K562 (cell line): ENCODE measurements around the gene ANKRD2. TPM values are rescaled to one million over a fixed set of nuclear protein-coding genes. Genes with fewer than 3 reads are reported as not detected.

Experiments used
- DMBX1 ChIP-seq: fragments of 250-450 bp; sonication (Bioruptor Pico); IDR thresholded peaks from 2 replicates; pipeline ENCODE4 v1.8.0; 2022; ENCODE audit warnings: inconsistent platforms, mild to moderate bottlenecking, moderate library complexity, borderline replicate concordance
- E2F6 ChIP-seq, 2 experiments: IDR thresholded peaks; 2 replicates each; pipeline ENCODE4 v1.6.1; 2011; ENCODE audit warnings: borderline replicate concordance in 1 of 2, control low read depth in 1 of 2, low read depth in 1 of 2, low read length in 1 of 2, mild to moderate bottlenecking in 1 of 2, mixed read lengths in 1 of 2, moderate library complexity in 1 of 2; ENCODE audit not compliant: insufficient read depth in 1 of 2, insufficient read length in 1 of 2, poor library complexity in 1 of 2, severe bottlenecking in 1 of 2; ENCODE audit errors: extremely low read depth in 1 of 2
- EP300 ChIP-seq: IDR thresholded peaks from 2 replicates; pipeline ENCODE4 v1.6.1; 2012; ENCODE audit warnings: low read length, improper control_type of control experiment
- FOXK2 ChIP-seq, 2 experiments: fragments of 450-650 bp; IDR thresholded peaks in 1 of 2; conservative IDR thresholded peaks in 1 of 2; 2 replicates each; pipeline ENCODE4 v1.6.1; 2016; ENCODE audit warnings: low read depth in 2 of 2, mild to moderate bottlenecking in 1 of 2
- JUNB ChIP-seq: fragments of 450-650 bp; formaldehyde crosslinking; conservative IDR thresholded peaks from 2 replicates; pipeline ENCODE4 v1.4.0; 2020; ENCODE audit warnings: mild to moderate bottlenecking
- KDM4B ChIP-seq, 2 experiments: fragments of 450-650 bp in 1 of 2; sonication (generic) in 1 of 2; IDR thresholded peaks; 2 replicates each; pipeline ENCODE4 v1.6.1; 2016 to 2017; ENCODE audit warnings: borderline replicate concordance in 2 of 2, antibody characterized with exemption in 1 of 2, low read depth in 1 of 2, mild to moderate bottlenecking in 1 of 2
- MEIS2 ChIP-seq: fragments of 450-650 bp; IDR thresholded peaks from 2 replicates; pipeline ENCODE4 v1.6.1; 2014; ENCODE audit warnings: mild to moderate bottlenecking; ENCODE audit not compliant: partially characterized antibody
- NR4A1 ChIP-seq, 2 experiments: fragments of 250-450 bp in 1 of 2; fragments of 450-650 bp in 1 of 2; sonication (Bioruptor Pico) in 1 of 2; IDR thresholded peaks; 2 replicates each; pipeline versions ENCODE4 v1.4.0 to v1.6.1; 2016 to 2020; ENCODE audit warnings: mild to moderate bottlenecking in 2 of 2, missing compliant biosample characterization in 1 of 2, missing genetic modification characterization in 1 of 2, moderate library complexity in 1 of 2
- PCBP2 ChIP-seq: fragments of 200-400 bp; formaldehyde crosslinking; IDR thresholded peaks from 2 replicates; pipeline ENCODE4 v1.6.1; 2018; ENCODE audit warnings: low read length, low read depth, mild to moderate bottlenecking, moderate library complexity; ENCODE audit not compliant: poor library complexity, severe bottlenecking
- RCOR1 ChIP-seq, 2 experiments: IDR thresholded peaks; 2 replicates each; pipeline ENCODE4 v1.6.1; 2012; ENCODE audit warnings: low read depth in 2 of 2, low read length in 2 of 2, borderline replicate concordance in 1 of 2, improper control_type of control experiment in 1 of 2
- SMARCC2 ChIP-seq: fragments of 450-650 bp; IDR thresholded peaks from 2 replicates; pipeline ENCODE4 v1.6.1; 2017; ENCODE audit warnings: antibody characterized with exemption, moderate library complexity, mild to moderate bottlenecking, low read depth
- SRSF3 ChIP-seq: fragments of 200-400 bp; formaldehyde crosslinking; IDR thresholded peaks from 2 replicates; pipeline ENCODE4 v1.6.1; 2016; ENCODE audit warnings: mild to moderate bottlenecking, low read length, moderate library complexity; ENCODE audit not compliant: insufficient read depth
- STAT5B ChIP-seq: fragments of 250-450 bp; sonication (Bioruptor Pico); IDR thresholded peaks from 2 replicates; pipeline ENCODE4 v1.8.0; 2021; ENCODE audit warnings: mild to moderate bottlenecking, inconsistent platforms
- TGIF2 ChIP-seq: sonication (generic); formaldehyde crosslinking; IDR thresholded peaks from 2 replicates; pipeline ENCODE4 v1.8.1; 2022; ENCODE audit warnings: mild to moderate bottlenecking, missing genetic modification reagents, moderate library complexity
- THRA ChIP-seq: fragments of 450-650 bp; IDR thresholded peaks from 2 replicates; pipeline ENCODE4 v1.6.1; 2017; ENCODE audit warnings: mild to moderate bottlenecking, moderate library complexity
- ZNF12 ChIP-seq: sonication (generic); formaldehyde crosslinking; IDR thresholded peaks from 2 replicates; pipeline ENCODE4 v1.4.0; 2020; ENCODE audit warnings: mild to moderate bottlenecking, missing genetic modification reagents
- ZNF165 ChIP-seq: fragments of 250-450 bp; sonication (Bioruptor Pico); IDR thresholded peaks from 2 replicates; pipeline ENCODE4 v1.4.0; 2020; ENCODE audit warnings: borderline replicate concordance
- ZNF217 ChIP-seq: sonication (generic); formaldehyde crosslinking; IDR thresholded peaks from 2 replicates; pipeline ENCODE4 v1.8.0; 2022; ENCODE audit warnings: mild to moderate bottlenecking, missing genetic modification reagents
- ZNF263 ChIP-seq: sonication (generic); formaldehyde crosslinking; IDR thresholded peaks from 2 replicates; pipeline ENCODE4 v1.8.0; 2022; ENCODE audit warnings: mild to moderate bottlenecking, missing genetic modification reagents, borderline replicate concordance
- ZNF766 ChIP-seq: fragments of 200-800 bp; sonication (Bioruptor generic); conservative IDR thresholded peaks from 2 replicates; pipeline ENCODE4 v1.6.1; 2016; ENCODE audit warnings: missing genetic modification characterization, missing compliant biosample characterization
- polyA plus RNA-seq, 8 experiments: library from polyadenylated mRNA; depleted of rRNA in 4 of 8; stranded (reverse) in 5 of 8; unstranded in 3 of 8; fragments of >200 nt; fragmentation: Nextera tagmentation in 2 of 8; fragmentation: Illumina TruSeq in 1 of 8; extraction: Ambion mirVana in 2 of 8; extraction: Trizol in 1 of 8; gene quantifications; 2 replicates each; pipeline versions ENCODE4 v1.2.1 to v1.2.3, GENCODE V29; 2011 to 2014; ENCODE audit warnings: inconsistent platforms in 1 of 8, missing spikeins in 1 of 8
- total RNA-seq, 7 experiments: library from RNA; depleted of rRNA in 6 of 7; stranded (reverse); fragments of >200 nt in 6 of 7; fragmentation: Illumina TruSeq in 2 of 7; extraction: Trizol in 2 of 7; gene quantifications; 2 replicates each; pipeline versions ENCODE4 v1.2.1 to v1.2.3, GENCODE V29; 2011 to 2021; ENCODE audit warnings: low replicate concordance in 1 of 7
- TF ChIP-seq, protein P1 (sequence below), 2 experiments: fragments of 150-350 bp in 1 of 2; IDR thresholded peaks; 2 replicates each; pipeline ENCODE4 v1.6.1; 2012 to 2016; ENCODE audit warnings: low read depth in 2 of 2, low read length in 2 of 2, mild to moderate bottlenecking in 1 of 2, moderate library complexity in 1 of 2

ANKRD2 gene
- total and polyA plus RNA-seq, 9 of the 15 experiments (the other 6 are each of a cell fraction or from before 2014, with no cell fraction given): not detected

GRCh38 chr10:97543025-97543546, 29.5 kb upstream of the ANKRD2 start (continued):
- TF ChIP-seq SMARCC2 (peak; percentile 52; the same call in 1 of the 2 replicates), KDM4B (IDR thresholded peaks at IDR 0.05; ENCODE audit: borderline replicate concordance in 2 of 2, low read depth in 1 of 2) (no peak), FOXK2 (conservative IDR thresholded peaks at IDR 0.05 in 1 of 2, IDR thresholded peaks at IDR 0.05 in 1 of 2; ENCODE audit: low read depth in 2 of 2) (no peak), EP300 (no peak), NR4A1 (CRISPR knock-in tag; IDR thresholded peaks at IDR 0.05) (no peak), NR4A1 (tag; IDR thresholded peaks at IDR 0.05) (peak; percentile 49; the same call in 1 of the 2 replicates), ZNF217 (CRISPR knock-in tag) (no peak), PCBP2 (no peak), E2F6 (IDR thresholded peaks at IDR 0.05; ENCODE audit: borderline replicate concordance in 1 of 2, extremely low read depth in 1 of 2, insufficient read depth in 1 of 2, insufficient read length in 1 of 2, low read depth in 1 of 2, low read length in 1 of 2, poor library complexity in 1 of 2, severe bottlenecking in 1 of 2) (no peak), ZNF263 (CRISPR knock-in tag) (peak; percentile 37; the same call in 1 of the 2 replicates), TGIF2 (no peak), ZNF766 (CRISPR knock-in tag) (no peak), STAT5B (CRISPR knock-in tag) (no peak), ZNF165 (no peak), SRSF3 (no peak), ZNF12 (CRISPR knock-in tag) (no peak), MEIS2 (peak; percentile 51), JUNB (no peak; the same call in 1 of the 2 replicates), DMBX1 (CRISPR knock-in tag) (peak; percentile 49; the same call in 1 of the 2 replicates), RCOR1 (IDR thresholded peaks at IDR 0.05; ENCODE audit: borderline replicate concordance in 1 of 2, low read depth in 2 of 2, low read length in 2 of 2) (peak in 1 of 2 experiments; percentile 74; a peak in 1 of 4 replicates), THRA (no peak)
- TF ChIP-seq, protein P1, sequence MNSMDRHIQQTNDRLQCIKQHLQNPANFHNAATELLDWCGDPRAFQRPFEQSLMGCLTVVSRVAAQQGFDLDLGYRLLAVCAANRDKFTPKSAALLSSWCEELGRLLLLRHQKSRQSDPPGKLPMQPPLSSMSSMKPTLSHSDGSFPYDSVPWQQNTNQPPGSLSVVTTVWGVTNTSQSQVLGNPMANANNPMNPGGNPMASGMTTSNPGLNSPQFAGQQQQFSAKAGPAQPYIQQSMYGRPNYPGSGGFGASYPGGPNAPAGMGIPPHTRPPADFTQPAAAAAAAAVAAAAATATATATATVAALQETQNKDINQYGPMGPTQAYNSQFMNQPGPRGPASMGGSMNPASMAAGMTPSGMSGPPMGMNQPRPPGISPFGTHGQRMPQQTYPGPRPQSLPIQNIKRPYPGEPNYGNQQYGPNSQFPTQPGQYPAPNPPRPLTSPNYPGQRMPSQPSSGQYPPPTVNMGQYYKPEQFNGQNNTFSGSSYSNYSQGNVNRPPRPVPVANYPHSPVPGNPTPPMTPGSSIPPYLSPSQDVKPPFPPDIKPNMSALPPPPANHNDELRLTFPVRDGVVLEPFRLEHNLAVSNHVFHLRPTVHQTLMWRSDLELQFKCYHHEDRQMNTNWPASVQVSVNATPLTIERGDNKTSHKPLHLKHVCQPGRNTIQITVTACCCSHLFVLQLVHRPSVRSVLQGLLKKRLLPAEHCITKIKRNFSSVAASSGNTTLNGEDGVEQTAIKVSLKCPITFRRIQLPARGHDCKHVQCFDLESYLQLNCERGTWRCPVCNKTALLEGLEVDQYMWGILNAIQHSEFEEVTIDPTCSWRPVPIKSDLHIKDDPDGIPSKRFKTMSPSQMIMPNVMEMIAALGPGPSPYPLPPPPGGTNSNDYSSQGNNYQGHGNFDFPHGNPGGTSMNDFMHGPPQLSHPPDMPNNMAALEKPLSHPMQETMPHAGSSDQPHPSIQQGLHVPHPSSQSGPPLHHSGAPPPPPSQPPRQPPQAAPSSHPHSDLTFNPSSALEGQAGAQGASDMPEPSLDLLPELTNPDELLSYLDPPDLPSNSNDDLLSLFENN (IDR thresholded peaks at IDR 0.05; ENCODE audit: low read depth in 2 of 2, low read length in 2 of 2): no peak
